HCT116 (cell line): ENCODE measurements around the gene CRACDL.

ENCODE experiments used
- ATF3 ChIP-seq: IDR thresholded peaks from 2 replicates; pipeline ENCODE4 v1.6.1; 2012
- CEBPB ChIP-seq: IDR thresholded peaks from 2 replicates; pipeline ENCODE4 v1.6.1; 2012; ENCODE audit warnings: low read depth
- CTCF ChIP-seq, 3 experiments: fragments of 200-600 bp in 1 of 3; sonication (generic) in 1 of 3; IDR thresholded peaks in 2 of 3; conservative IDR thresholded peaks in 1 of 3; 2 replicates each; pipeline ENCODE4 v1.5.1; 2012 to 2017; ENCODE audit warnings: low read depth in 2 of 3, low read length in 2 of 3, antibody characterized with exemption in 1 of 3, borderline replicate concordance in 1 of 3, control low read depth in 1 of 3, mild to moderate bottlenecking in 1 of 3, mixed read lengths in 1 of 3, mixed run types in 1 of 3, moderate library complexity in 1 of 3; ENCODE audit not compliant: insufficient read depth in 1 of 3
- EZH2 ChIP-seq: fragments of 200-600 bp; sonication (generic); IDR thresholded peaks from 2 replicates; pipeline ENCODE4 v1.6.1; 2017; ENCODE audit warnings: antibody characterized with exemption, mixed run types
- FOSL1 ChIP-seq: IDR thresholded peaks from 2 replicates; pipeline ENCODE4 v1.6.1; 2012; ENCODE audit warnings: low read depth
- JUND ChIP-seq: IDR thresholded peaks from 2 replicates; pipeline ENCODE4 v1.6.1; 2012
- MAX ChIP-seq: IDR thresholded peaks from 2 replicates; pipeline ENCODE4 v1.6.1; 2012
- POLR2A ChIP-seq: IDR thresholded peaks from 2 replicates; pipeline ENCODE4 v1.7.0; 2011; ENCODE audit warnings: borderline replicate concordance; ENCODE audit not compliant: insufficient read depth, insufficient read length; ENCODE audit errors: extremely low read depth
- RAD21 ChIP-seq: IDR thresholded peaks from 2 replicates; pipeline ENCODE4 v1.6.1; 2012; ENCODE audit warnings: low read depth, mild to moderate bottlenecking
- SRF ChIP-seq: IDR thresholded peaks from 2 replicates; pipeline ENCODE4 v1.6.1; 2012; ENCODE audit warnings: low read depth
- TCF7L2 ChIP-seq: IDR thresholded peaks from 2 replicates; pipeline ENCODE4 v1.7.0; 2011; ENCODE audit warnings: borderline replicate concordance, inconsistent platforms; ENCODE audit not compliant: insufficient read depth, insufficient read length; ENCODE audit errors: extremely low read depth
- YY1 ChIP-seq: IDR thresholded peaks from 2 replicates; pipeline ENCODE4 v1.6.1; 2011; ENCODE audit warnings: low read length, low read depth, moderate library complexity, mild to moderate bottlenecking; ENCODE audit not compliant: insufficient replicate concordance; ENCODE audit errors: extremely low read depth
- ZBTB33 ChIP-seq: IDR thresholded peaks from 2 replicates; pipeline ENCODE4 v1.6.1; 2011; ENCODE audit warnings: mild to moderate bottlenecking, low read length, moderate library complexity; ENCODE audit not compliant: insufficient replicate concordance; ENCODE audit errors: extremely low read depth
- ZNF274 ChIP-seq: fragments of 200-500 bp; sonication (Bioruptor generic); IDR thresholded peaks from 2 replicates; pipeline ENCODE4 v1.6.1; 2014; ENCODE audit warnings: mild to moderate bottlenecking, low read depth, low read length, inconsistent platforms

GRCh38 chr2:98759338-98759737, 176.7 kb downstream of the CRACDL start:
- TF ChIP-seq EZH2 = no peak
- no peak for TF ChIP-seq TCF7L2
- TF ChIP-seq ZBTB33 = no peak
- TF ChIP-seq POLR2A = no peak
- no peak for TF ChIP-seq CTCF (IDR thresholded peaks at IDR 0.05 in 2 of 3, conservative IDR thresholded peaks at IDR 0.05 in 1 of 3; ENCODE audit: borderline replicate concordance in 1 of 3, insufficient read depth in 1 of 3, low read depth in 2 of 3, low read length in 2 of 3)
- no peak for TF ChIP-seq ZNF274
- TF ChIP-seq FOSL1 = no peak
- no peak for TF ChIP-seq ATF3
- no peak for TF ChIP-seq YY1
- TF ChIP-seq SRF = no peak
- TF ChIP-seq JUND = no peak
- no peak for TF ChIP-seq CEBPB
- no peak for TF ChIP-seq MAX
- no peak for TF ChIP-seq RAD21
